SU-DHL-6 (cell line): ENCODE results near the gene FLYWCH1.
A peak's percentile ranks its signal among the peaks of the same experiment; 100 is the strongest.

Source experiments
- H2AFZ ChIP-seq: fragments of 200-600 bp; sonication (generic); 2 replicates; pipeline ENCODE4 v1.6.1; 2014; ENCODE audit warnings: low read depth, mild to moderate bottlenecking, moderate library complexity, mixed read lengths, antibody characterized with exemption, low read length; ENCODE audit not compliant: severe bottlenecking
- H3F3A ChIP-seq: fragments of 200-600 bp; shearing (Covaris generic); 2 replicates; pipeline ENCODE4 v1.6.0; 2016; ENCODE audit warnings: antibody characterized with exemption, mild to moderate bottlenecking; ENCODE audit not compliant: insufficient read depth
- H3K27ac ChIP-seq: fragments of 200-600 bp; sonication (generic); 2 replicates; pipeline ENCODE4 v1.5.1; 2016; ENCODE audit warnings: low read depth, mild to moderate bottlenecking, low read length, moderate library complexity, mixed read lengths
- H3K27me3 ChIP-seq: fragments of 200-600 bp; sonication (generic), shearing (Covaris generic); 2 replicates; pipeline ENCODE4 v1.6.0; 2014; ENCODE audit warnings: mild to moderate bottlenecking, low read length
- H3K36me3 ChIP-seq: fragments of 200-600 bp; sonication (generic); 2 replicates; pipeline ENCODE4 v1.6.1; 2014; ENCODE audit warnings: mild to moderate bottlenecking, low read length, mixed read lengths
- H3K4me2 ChIP-seq: fragments of 300-600, 200-600 bp; shearing (Covaris generic), sonication (generic); 2 replicates; pipeline ENCODE4 v1.6.0; 2014; ENCODE audit warnings: low read length, low read depth, mild to moderate bottlenecking; ENCODE audit not compliant: poor library complexity, severe bottlenecking
- H3K4me3 ChIP-seq: fragments of 200-600 bp; sonication (generic); 2 replicates; pipeline ENCODE4 v1.5.1; 2014; ENCODE audit warnings: antibody characterized with exemption, low read length, mild to moderate bottlenecking, mixed read lengths; ENCODE audit not compliant: insufficient read depth, poor library complexity, severe bottlenecking
- H3K79me2 ChIP-seq: fragments of 200-600 bp; sonication (generic); 2 replicates; pipeline ENCODE4 v1.6.1; 2014; ENCODE audit warnings: mild to moderate bottlenecking, low read length, moderate library complexity; ENCODE audit not compliant: insufficient read depth
- H3K9ac ChIP-seq: fragments of 200-600 bp; sonication (generic); 2 replicates; pipeline ENCODE4 v1.7.0; 2014; ENCODE audit warnings: mild to moderate bottlenecking, low read length
- H3K9me2 ChIP-seq: fragments of 200-600 bp; sonication (generic); replicated peaks from 2 replicates; pipeline ENCODE4 v1.6.1; 2014; ENCODE audit warnings: low read length; ENCODE audit not compliant: insufficient read depth
- H3K9me3 ChIP-seq: fragments of 200-600 bp; sonication (generic); 2 replicates; pipeline ENCODE4 v1.6.1; 2014; ENCODE audit warnings: low read length, mixed read lengths; ENCODE audit not compliant: insufficient read depth
- H4K20me1 ChIP-seq: fragments of 200-600 bp; sonication (generic); 2 replicates; pipeline ENCODE4 v1.6.1; 2014; ENCODE audit warnings: low read depth, mild to moderate bottlenecking, antibody characterized with exemption, low read length, moderate library complexity, mixed read lengths
- CTCF ChIP-seq: fragments of 200-600 bp; sonication (generic); IDR thresholded peaks from one replicate; pipeline ENCODE4 v1.5.1; 2017; ENCODE audit warnings: antibody characterized with exemption, mild to moderate bottlenecking, low read length, moderate library complexity; ENCODE audit not compliant: insufficient read depth, poor library complexity, severe bottlenecking
- EZH2phosphoT487 ChIP-seq: fragments of 200-600 bp; sonication (generic), shearing (Covaris generic); conservative IDR thresholded peaks from 2 replicates; pipeline ENCODE4 v1.6.1; 2018; ENCODE audit warnings: mild to moderate bottlenecking, antibody characterized with exemption, low read length, moderate library complexity, mixed read lengths

Gene FLYWCH1

GRCh38 chr16:2911638-2912329 is at the start of gene FLYWCH1:
Gene FLYWCH1 (plus strand): TSS chr16:2911931. CDS start chr16:2929686, 17,755 bp downstream.
- no peak within 1 kb of the TSS for H3K27ac ChIP-seq
- no peaks in the 10 kb centered on the region for H3K27me3 ChIP-seq
- H3K4me2 ChIP-seq: peak within 1 kb of the TSS; percentile 90
- H3F3A ChIP-seq: peaks cover 8% of the 10 kb centered on the region
- peak within 1 kb of the TSS; percentile 88 for H3K4me3 ChIP-seq
- peak within 1 kb of the TSS; percentile 73 for H3K9ac ChIP-seq
- H3K36me3 ChIP-seq: no peaks in the 10 kb centered on the region
- H3K9me2 ChIP-seq: no peaks in the 10 kb centered on the region
- no peaks in the 10 kb centered on the region for H3K9me3 ChIP-seq
- H4K20me1 ChIP-seq: no peaks in the 10 kb centered on the region
- H2AFZ ChIP-seq: peak within 1 kb of the TSS; percentile 84
- TF ChIP-seq CTCF: no peak
- H3K79me2 ChIP-seq: peaks cover 10% of the 10 kb centered on the region; the same call in 1 of the 2 replicates

- H3K9ac ChIP-seq: no peak overlapping the region
- H3K79me2 ChIP-seq: no peaks in the 10 kb centered on the region
- H4K20me1 ChIP-seq: no peaks in the 10 kb centered on the region
- no peaks in the 10 kb centered on the region for H3K9me3 ChIP-seq
- H3K4me3 ChIP-seq: no peak overlapping the region
- H3K27ac ChIP-seq: no peak overlapping the region
- H2AFZ ChIP-seq: no peak overlapping the region
- H3K27me3 ChIP-seq: no peaks in the 10 kb centered on the region
- H3K36me3 ChIP-seq: no peaks in the 10 kb centered on the region
- H3K9me2 ChIP-seq: no peaks in the 10 kb centered on the region
- TF ChIP-seq EZH2phosphoT487 (no peak), CTCF (no peak)
- H3K4me2 ChIP-seq: no peak overlapping the region
- H3F3A ChIP-seq: peaks cover 4% of the 10 kb centered on the region; the same call in 1 of the 2 replicates
Measured at GRCh38 chr16:2865651-2866050, 46.1 kb upstream of the FLYWCH1 start.

- Histone ChIP-seq H3K36me3 (no peaks in the 10 kb centered on the region), H3K9me3 (no peaks in the 10 kb centered on the region), H3K9me2 (no peaks in the 10 kb centered on the region), H3K79me2 (no peaks in the 10 kb centered on the region), H3K27ac (no peak overlapping the region), H3K4me2 (no peak overlapping the region), H2AFZ (no peak overlapping the region), H3K4me3 (no peak overlapping the region), H3K9ac (no peak overlapping the region), H3K27me3 (no peaks in the 10 kb centered on the region), H3F3A (peaks cover 4% of the 10 kb centered on the region; the same call in 1 of the 2 replicates), H4K20me1 (no peaks in the 10 kb centered on the region)
- no peak for TF ChIP-seq CTCF
- no peak for TF ChIP-seq EZH2phosphoT487
Measured at GRCh38 chr16:2866431-2866830, 45.3 kb upstream of the FLYWCH1 start.
